Nephron (organoid): ENCODE results near the gene PTH1R.

Experiments
- H3K27ac Mint-ChIP-seq, 3 experiments: 2 replicates each; pipeline ENCODE4 v1.8.0; 2020; ENCODE audit warnings: mixed read lengths in 3 of 3, mild to moderate bottlenecking in 2 of 3, moderate library complexity in 1 of 3
- H3K27me3 Mint-ChIP-seq: 2 replicates; pipeline ENCODE4 v1.8.0; 2021; ENCODE audit warnings: low read depth, mild to moderate bottlenecking, moderate library complexity, mixed read lengths
- H3K36me3 Mint-ChIP-seq: 2 replicates; pipeline ENCODE4 v1.8.0; 2020; ENCODE audit warnings: low read depth, mixed read lengths
- H3K4me1 Mint-ChIP-seq: 2 replicates; pipeline ENCODE4 v1.8.0; 2020; ENCODE audit warnings: mixed read lengths
- H3K4me3 Mint-ChIP-seq, 3 experiments: 2 replicates each; pipeline ENCODE4 v1.8.0; 2020; ENCODE audit warnings: mild to moderate bottlenecking in 3 of 3, mixed read lengths in 3 of 3, moderate library complexity in 2 of 3
- H3K9me3 Mint-ChIP-seq: 2 replicates; pipeline ENCODE4 v1.8.0; 2020; ENCODE audit warnings: mixed read lengths
- TF ChIP-seq, protein P1 (sequence below), 3 experiments: fragments of 200-600 bp; sonication (generic); IDR thresholded peaks; one replicate each; pipeline ENCODE4 v1.5.0; 2021; ENCODE audit warnings: antibody characterized with exemption in 3 of 3; ENCODE audit not compliant: unreplicated experiment in 3 of 3

The PTH1R gene

DNA sequence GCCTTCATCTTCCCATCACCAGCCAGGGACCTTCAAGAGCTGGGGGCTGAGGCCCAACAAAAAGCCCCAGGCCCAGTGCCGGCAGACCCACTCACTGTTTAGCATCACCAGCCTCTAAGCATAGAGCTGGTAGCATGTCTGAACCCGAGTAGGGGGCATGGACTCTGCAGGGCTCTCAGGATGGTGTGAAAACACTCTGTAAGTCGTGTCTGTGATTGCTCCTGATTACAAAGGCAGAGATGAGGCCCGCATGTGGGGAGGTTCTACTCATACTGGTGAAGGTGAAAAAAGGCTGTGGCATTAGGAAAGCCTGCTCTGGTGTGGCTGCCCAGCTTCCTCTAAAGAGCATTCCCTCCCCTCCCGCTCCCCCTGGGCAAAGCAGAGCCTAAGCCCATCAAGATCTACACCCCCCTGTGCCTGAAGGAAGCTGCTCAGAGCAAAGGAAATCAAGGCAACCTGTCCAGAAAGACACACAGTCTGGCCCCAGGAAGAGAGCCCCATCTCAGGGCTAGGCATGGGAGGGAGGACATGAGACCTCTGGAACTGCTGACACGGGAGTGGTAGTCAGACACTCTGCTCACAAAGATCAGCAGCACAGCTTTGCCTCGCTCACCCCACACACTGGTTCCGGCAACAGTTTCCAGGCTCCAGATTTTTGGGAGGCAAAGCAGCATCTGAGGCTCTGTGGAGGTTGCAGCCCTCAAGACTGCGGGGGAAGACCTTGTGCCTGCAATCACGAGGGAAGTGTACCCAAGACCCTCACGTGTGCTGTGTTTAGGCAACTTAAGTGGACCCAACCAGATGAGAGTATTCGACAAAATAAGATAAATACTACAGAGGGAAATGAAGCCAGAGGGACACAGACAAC is 62.3 kb downstream of the PTH1R start:
- no peaks in the 10 kb centered on the region for H3K9me3 Mint-ChIP-seq
- no peak overlapping the region for H3K4me3 Mint-ChIP-seq
- H3K36me3 Mint-ChIP-seq: peaks cover 40% of the 10 kb centered on the region
- peak overlapping the region in 1 of 3 experiments; percentile 86 for H3K27ac Mint-ChIP-seq
- H3K4me1 Mint-ChIP-seq: peaks cover 52% of the 10 kb centered on the region
- TF ChIP-seq, protein P1, sequence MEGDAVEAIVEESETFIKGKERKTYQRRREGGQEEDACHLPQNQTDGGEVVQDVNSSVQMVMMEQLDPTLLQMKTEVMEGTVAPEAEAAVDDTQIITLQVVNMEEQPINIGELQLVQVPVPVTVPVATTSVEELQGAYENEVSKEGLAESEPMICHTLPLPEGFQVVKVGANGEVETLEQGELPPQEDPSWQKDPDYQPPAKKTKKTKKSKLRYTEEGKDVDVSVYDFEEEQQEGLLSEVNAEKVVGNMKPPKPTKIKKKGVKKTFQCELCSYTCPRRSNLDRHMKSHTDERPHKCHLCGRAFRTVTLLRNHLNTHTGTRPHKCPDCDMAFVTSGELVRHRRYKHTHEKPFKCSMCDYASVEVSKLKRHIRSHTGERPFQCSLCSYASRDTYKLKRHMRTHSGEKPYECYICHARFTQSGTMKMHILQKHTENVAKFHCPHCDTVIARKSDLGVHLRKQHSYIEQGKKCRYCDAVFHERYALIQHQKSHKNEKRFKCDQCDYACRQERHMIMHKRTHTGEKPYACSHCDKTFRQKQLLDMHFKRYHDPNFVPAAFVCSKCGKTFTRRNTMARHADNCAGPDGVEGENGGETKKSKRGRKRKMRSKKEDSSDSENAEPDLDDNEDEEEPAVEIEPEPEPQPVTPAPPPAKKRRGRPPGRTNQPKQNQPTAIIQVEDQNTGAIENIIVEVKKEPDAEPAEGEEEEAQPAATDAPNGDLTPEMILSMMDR (IDR thresholded peaks at IDR 0.05; ENCODE audit: unreplicated experiment in 3 of 3): no peak
- no peaks in the 10 kb centered on the region for H3K27me3 Mint-ChIP-seq

DNA sequence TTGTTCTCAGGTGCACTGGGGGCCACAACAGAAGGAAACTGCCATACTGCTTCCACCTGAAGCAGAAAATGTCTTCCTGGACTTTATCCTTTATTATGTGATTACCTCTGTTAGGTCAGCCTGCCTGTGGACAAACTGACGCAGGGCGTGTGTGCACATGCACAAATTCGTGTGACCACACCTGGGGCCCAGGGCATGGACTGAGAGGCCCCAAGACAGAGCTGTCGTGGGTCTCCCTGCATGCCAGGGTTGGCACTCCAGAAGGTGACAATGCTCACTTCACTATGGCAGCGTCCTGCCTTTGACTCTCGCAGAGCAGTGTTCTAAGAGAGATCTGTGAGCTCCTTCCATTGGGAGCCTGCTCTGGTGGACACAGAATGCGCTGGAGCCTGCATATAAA is 64.6 kb downstream of the PTH1R start:
- no peaks in the 10 kb centered on the region for H3K27me3 Mint-ChIP-seq
- H3K36me3 Mint-ChIP-seq: peaks cover 42% of the 10 kb centered on the region
- peak overlapping the region; percentile 49 to 97 (median 92) for H3K27ac Mint-ChIP-seq
- no peak overlapping the region for H3K4me3 Mint-ChIP-seq
- TF ChIP-seq, protein P1 (IDR thresholded peaks at IDR 0.05; ENCODE audit: unreplicated experiment in 3 of 3): no peak
- H3K4me1 Mint-ChIP-seq: peaks cover 54% of the 10 kb centered on the region
- H3K9me3 Mint-ChIP-seq: no peaks in the 10 kb centered on the region

DNA sequence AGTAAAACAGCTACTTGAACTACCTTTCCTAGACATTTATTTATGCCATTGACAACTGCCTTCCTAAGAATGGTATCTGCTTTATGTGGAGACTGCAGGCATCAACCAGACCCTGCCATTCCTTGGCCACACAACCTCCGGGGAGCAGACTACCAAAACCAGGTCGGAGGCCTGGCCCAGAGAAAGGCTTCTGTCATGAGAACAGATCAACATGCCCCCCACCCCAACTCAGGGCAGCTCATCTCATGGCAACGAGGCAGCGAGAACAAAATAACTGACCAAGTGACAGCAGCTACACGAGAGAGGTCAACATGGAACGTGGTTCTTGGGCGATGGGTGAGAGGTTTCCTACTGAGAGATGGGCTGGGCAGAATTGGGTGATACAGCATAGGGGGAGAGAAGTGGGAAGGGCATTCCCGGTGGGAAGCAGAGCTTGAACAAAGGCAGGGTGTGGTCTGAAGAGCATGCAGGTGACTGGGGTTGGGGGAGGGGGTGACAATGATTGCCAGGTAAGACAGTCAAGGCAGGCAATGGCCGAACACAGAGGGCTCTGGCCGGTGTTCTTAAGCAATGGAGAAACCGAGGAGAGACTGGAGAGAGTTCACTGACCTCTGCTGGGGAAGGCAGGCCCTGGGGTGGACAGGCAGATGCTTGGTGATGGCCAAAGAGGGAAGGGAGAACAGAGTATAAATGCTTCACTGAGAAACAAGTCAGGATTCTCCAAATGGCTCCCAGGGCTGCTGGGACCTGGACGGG is 65.1 kb downstream of the PTH1R start:
- peak overlapping the region; percentile 49 to 97 (median 92) for H3K27ac Mint-ChIP-seq
- peaks cover 44% of the 10 kb centered on the region for H3K36me3 Mint-ChIP-seq
- H3K9me3 Mint-ChIP-seq: no peaks in the 10 kb centered on the region
- no peaks in the 10 kb centered on the region for H3K27me3 Mint-ChIP-seq
- TF ChIP-seq, protein P1 (IDR thresholded peaks at IDR 0.05; ENCODE audit: unreplicated experiment in 3 of 3): no peak
- peak overlapping the region in 2 of 3 experiments; percentile 16 to 51 for H3K4me3 Mint-ChIP-seq
- peaks cover 58% of the 10 kb centered on the region for H3K4me1 Mint-ChIP-seq

DNA sequence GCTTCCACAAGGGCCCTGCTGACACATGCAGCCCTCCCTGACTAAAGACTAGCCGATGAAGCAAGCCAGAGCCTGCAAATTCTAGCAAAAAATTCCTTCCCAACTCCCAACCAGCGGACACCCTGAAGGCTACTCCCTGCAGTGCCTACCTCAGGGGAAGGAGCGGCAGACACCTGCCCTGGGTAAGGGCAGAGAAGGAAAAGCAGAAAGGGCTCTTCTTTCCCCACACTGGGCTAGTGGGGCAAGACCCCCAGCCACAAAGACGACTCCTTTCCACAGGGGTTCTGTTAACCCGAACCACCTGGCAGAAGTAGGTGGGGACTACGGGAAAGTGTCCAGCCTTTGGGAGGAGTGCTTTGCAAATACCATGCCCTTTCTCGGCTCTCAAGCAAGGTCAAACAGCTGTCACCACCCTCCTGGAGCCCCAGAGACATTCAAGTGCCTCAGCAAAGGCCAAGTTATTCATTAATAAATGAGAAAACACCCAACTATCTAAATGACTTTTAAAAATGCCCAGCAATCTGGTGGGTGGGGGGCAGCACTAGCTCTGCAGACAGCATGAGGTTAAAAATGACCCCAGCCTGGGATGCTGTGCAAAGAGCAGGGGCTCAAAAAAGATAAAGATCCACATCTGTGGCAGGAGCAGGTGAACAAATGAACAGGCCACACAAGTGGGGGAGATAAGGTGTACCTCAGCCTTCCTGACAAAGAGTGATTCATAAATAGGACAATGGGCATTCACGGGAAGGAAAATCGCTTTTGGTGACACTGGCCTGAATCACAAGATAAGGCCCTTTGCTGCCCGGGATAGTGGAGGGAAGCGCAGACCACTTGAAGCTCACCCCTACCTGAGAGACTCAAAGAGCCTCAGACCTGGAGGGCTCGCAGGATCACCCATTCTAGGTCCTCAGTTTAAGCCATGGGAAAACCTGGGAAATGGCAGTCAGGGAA is 66.0 kb downstream of the PTH1R start:
- Mint-ChIP-seq H3K27me3 (no peaks in the 10 kb centered on the region), H3K9me3 (no peaks in the 10 kb centered on the region), H3K4me3 (peak overlapping the region in 1 of 3 experiments; percentile 51), H3K36me3 (peaks cover 44% of the 10 kb centered on the region), H3K4me1 (peaks cover 66% of the 10 kb centered on the region), H3K27ac (peak overlapping the region; percentile 49 to 97 (median 92))
- TF ChIP-seq, protein P1 (IDR thresholded peaks at IDR 0.05; ENCODE audit: unreplicated experiment in 3 of 3): no peak

DNA sequence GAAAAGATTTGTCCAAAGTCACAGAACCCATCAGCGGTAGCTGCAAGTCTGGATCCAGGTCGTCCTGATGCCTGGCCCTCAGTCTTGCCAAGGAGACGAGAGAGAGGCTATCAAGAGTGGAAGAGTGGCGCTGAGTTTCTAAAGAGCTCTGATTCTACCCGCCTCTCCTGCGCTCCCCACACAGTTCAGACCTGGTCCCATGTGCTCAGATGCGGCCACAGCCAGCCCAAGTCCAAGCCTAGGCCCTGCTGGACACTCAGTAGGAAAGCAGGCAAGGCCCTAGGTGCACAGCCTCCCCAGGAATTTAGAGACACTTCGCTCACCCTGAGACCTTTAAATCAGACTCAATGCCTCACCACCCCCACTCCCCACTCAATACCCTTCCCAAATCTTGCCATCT is 66.7 kb downstream of the PTH1R start:
- peaks cover 68% of the 10 kb centered on the region for H3K4me1 Mint-ChIP-seq
- no peaks in the 10 kb centered on the region for H3K27me3 Mint-ChIP-seq
- H3K36me3 Mint-ChIP-seq: peaks cover 43% of the 10 kb centered on the region
- H3K9me3 Mint-ChIP-seq: no peaks in the 10 kb centered on the region
- no peak overlapping the region for H3K4me3 Mint-ChIP-seq
- TF ChIP-seq, protein P1 (IDR thresholded peaks at IDR 0.05; ENCODE audit: unreplicated experiment in 3 of 3): no peak
- peak overlapping the region; percentile 49 to 97 (median 92) for H3K27ac Mint-ChIP-seq
